ENCODE results near the gene IL12RB1.
"Not testable (repeated sequence)": the region's sequence is repeated elsewhere in the genome, so short reads cannot be mapped to it uniquely, and the experiment has no call there.

IL12RB1 gene

DNA sequence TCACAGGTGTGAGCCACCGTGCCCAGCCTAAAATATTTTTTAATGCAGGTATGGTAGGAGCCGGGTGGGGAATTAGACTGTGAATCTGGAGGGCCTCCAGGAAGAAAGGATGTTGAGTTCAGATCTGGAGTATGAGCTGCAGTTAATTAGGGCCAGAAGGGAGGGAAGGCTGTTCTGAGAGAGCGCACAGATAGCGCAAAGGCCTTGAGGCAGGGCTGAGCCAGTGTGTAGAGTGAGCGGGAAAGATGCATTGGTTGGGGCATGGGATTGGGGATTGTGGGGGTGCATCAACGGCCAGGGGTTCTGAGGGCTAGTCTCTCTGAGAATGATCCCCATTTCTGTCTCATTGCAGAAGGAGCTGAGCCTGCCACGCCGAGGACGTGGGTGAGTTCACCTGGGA, 20.5 kb upstream of the IL12RB1 start:
- H3K4me3 ChIP-seq (ENCODE audit: control insufficient read depth, low read depth, low read length), result no peak overlapping the region
- DNase-seq (ENCODE audit: low read depth), result no peak
- TF ChIP-seq, protein P1, sequence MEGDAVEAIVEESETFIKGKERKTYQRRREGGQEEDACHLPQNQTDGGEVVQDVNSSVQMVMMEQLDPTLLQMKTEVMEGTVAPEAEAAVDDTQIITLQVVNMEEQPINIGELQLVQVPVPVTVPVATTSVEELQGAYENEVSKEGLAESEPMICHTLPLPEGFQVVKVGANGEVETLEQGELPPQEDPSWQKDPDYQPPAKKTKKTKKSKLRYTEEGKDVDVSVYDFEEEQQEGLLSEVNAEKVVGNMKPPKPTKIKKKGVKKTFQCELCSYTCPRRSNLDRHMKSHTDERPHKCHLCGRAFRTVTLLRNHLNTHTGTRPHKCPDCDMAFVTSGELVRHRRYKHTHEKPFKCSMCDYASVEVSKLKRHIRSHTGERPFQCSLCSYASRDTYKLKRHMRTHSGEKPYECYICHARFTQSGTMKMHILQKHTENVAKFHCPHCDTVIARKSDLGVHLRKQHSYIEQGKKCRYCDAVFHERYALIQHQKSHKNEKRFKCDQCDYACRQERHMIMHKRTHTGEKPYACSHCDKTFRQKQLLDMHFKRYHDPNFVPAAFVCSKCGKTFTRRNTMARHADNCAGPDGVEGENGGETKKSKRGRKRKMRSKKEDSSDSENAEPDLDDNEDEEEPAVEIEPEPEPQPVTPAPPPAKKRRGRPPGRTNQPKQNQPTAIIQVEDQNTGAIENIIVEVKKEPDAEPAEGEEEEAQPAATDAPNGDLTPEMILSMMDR (conservative IDR thresholded peaks at IDR 0.05; ENCODE audit: control insufficient read depth, insufficient read depth, low read depth, low read length), result no peak

DNA sequence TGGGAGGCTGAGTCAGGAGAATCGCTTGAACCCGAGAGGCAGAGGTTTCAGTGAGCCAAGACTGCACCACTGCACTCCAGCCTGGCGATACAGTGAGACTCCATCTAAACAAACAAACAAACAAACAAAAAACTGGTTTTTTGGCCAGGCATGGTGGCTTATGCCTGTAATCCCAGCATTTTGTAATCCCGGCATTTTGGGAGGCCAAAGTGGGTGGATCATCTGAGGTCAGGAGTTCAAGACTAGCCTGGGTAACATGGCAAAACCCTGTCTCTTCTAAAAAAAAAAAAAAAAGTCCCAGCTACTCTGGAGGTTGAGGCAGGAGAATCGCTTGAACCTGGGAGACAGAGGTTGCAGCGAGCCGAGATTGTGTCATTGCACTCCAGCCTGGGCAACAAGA, 18.5 kb upstream of the IL12RB1 start:
- DNase-seq (ENCODE audit: low read depth); H3K4me3 ChIP-seq (ENCODE audit: control insufficient read depth, low read depth, low read length): not testable (repeated sequence)

DNA sequence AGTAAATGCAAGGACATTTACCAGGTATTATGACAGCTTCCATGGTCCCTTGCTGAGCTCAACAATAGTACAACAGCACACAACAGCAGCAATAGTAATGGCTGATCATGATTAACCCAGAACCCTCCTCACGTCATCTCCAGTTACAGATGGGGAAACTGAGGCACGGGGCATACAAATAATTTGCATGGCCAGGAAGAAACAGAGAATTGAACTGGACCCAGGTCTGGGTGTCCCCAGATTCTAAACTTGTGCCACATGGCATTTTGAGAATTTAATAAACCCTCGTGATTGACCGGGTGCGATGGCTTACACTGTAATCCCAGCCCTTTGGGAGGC, 18.0 kb upstream of the IL12RB1 start:
- TF ChIP-seq, protein P1 (conservative IDR thresholded peaks at IDR 0.05; ENCODE audit: control insufficient read depth, insufficient read depth, low read depth, low read length), result no peak
- H3K4me3 ChIP-seq (ENCODE audit: control insufficient read depth, low read depth, low read length), result peak overlapping the region; percentile 21
- no peak for DNase-seq (ENCODE audit: low read depth)

DNA sequence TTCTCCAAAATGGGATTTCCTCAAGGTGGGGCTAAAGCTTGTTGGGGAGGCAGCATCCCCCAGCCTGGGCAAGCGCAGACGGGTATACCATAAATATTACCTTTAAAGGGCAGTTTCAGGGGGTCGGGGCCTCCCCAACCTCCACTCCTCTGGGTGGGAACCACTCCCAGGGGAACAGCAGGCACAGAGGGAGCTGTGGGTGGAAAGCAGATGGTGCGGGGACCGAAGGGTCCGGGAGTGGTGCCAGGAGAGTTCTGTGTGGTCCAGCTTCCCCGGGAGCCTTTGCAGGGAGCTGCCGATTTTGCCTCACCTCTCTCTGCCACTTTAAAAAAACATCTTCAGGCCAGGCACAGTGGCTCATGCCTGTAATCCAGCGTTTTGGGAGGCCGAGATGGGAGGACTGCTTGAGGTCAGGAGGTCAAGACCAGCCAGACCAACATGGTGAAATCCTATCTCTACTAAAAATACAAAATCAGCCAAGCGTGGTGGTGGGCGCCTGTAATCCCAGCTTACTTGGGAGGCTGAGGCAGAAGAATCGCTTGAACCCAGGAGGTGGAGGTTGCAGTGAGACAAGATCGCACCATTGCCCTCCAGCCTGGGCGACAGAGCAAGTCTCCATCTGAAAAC, 16.3 kb upstream of the IL12RB1 start:
- TF ChIP-seq, protein P1 (conservative IDR thresholded peaks at IDR 0.05; ENCODE audit: control insufficient read depth, insufficient read depth, low read depth, low read length), result no peak
- H3K4me3 ChIP-seq (ENCODE audit: control insufficient read depth, low read depth, low read length), result no peak overlapping the region
- DNase-seq (ENCODE audit: low read depth), result no peak

DNA sequence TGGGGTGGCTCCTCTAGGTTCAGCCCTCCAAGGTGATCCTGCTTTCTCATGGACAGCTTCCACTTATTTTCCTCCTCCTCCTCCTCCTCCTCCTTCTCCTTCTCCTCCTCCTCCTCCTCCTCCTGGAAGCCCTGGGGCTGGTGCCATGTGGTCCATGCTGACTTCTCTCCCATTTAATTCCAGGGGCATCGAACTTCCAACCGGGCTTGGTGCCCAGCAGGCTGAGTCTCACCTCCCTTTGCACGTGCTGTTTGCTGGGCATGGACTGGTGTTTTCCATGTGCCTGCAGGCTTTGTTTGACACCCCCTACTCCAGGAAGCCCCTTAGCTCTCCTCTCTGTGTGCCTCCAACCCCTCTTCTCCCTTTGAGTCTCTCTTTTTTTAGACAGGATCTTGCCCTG, 14.5 kb upstream of the IL12RB1 start:
- TF ChIP-seq, protein P1 (conservative IDR thresholded peaks at IDR 0.05; ENCODE audit: control insufficient read depth, insufficient read depth, low read depth, low read length), result no peak
- DNase-seq (ENCODE audit: low read depth), result no peak
- no peak overlapping the region for H3K4me3 ChIP-seq (ENCODE audit: control insufficient read depth, low read depth, low read length)

DNA sequence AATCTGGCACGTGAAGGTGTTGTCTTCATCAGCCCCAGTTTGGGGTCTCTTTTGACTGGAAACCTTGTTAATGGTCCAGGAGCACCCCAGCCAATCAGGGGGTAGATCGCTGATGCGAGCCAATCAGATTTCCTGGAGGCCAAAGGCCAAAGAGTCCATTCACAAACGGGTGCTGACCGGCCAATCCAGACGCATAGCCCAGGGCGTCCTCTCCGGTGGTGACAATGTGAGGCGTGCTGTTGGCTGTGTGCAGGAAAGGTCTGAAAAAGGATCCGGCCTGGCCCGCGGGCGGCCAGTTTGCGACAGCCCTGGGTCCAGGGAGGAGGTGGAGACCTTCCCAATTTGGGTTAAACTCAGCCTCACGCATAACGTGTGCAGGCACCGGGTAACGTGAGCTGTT, 14.0 kb upstream of the IL12RB1 start:
- TF ChIP-seq, protein P1 (conservative IDR thresholded peaks at IDR 0.05; ENCODE audit: control insufficient read depth, insufficient read depth, low read depth, low read length), result no peak
- peak; percentile 8 for DNase-seq (ENCODE audit: low read depth)
- no peak overlapping the region for H3K4me3 ChIP-seq (ENCODE audit: control insufficient read depth, low read depth, low read length)

DNA sequence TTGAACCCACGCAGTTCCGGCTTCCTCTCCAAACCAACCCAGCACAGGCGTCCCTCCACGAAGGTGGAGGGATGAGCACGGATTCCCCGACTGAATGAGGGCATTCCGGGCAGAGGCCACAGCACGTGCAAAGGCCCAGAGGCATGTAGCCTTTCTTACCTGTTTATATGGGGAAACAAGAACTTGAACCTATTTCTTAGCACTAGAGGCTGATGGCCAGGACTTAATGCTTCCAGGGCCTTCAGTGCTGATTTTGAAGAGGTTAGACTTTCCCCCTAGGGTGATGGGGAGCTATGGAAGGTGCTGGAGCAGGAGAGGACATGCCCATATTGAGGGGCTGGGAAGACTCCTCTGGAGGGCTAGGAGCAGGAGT, 12.9 kb upstream of the IL12RB1 start:
- H3K4me3 ChIP-seq (ENCODE audit: control insufficient read depth, low read depth, low read length), result no peak overlapping the region
- no peak for DNase-seq (ENCODE audit: low read depth)
- TF ChIP-seq, protein P1 (conservative IDR thresholded peaks at IDR 0.05; ENCODE audit: control insufficient read depth, insufficient read depth, low read depth, low read length), result no peak
